Nucleus accumbens (tissue), 56 donors: ENCODE measurements around the gene HSD11B1L.
"Not testable (repeated sequence)": the region's sequence is repeated elsewhere in the genome, so short reads cannot be mapped to it uniquely, and the experiment has no call there.

Source experiments
- DNase-seq, 56 donors: peaks; one replicate each; lab custom pipeline; 2025; lab: John Stamatoyannopoulos, UW

Gene HSD11B1L

GRCh38 chr19:5697890-5698634, 17.2 kb downstream of the HSD11B1L start:
- no peak for DNase-seq

DNA sequence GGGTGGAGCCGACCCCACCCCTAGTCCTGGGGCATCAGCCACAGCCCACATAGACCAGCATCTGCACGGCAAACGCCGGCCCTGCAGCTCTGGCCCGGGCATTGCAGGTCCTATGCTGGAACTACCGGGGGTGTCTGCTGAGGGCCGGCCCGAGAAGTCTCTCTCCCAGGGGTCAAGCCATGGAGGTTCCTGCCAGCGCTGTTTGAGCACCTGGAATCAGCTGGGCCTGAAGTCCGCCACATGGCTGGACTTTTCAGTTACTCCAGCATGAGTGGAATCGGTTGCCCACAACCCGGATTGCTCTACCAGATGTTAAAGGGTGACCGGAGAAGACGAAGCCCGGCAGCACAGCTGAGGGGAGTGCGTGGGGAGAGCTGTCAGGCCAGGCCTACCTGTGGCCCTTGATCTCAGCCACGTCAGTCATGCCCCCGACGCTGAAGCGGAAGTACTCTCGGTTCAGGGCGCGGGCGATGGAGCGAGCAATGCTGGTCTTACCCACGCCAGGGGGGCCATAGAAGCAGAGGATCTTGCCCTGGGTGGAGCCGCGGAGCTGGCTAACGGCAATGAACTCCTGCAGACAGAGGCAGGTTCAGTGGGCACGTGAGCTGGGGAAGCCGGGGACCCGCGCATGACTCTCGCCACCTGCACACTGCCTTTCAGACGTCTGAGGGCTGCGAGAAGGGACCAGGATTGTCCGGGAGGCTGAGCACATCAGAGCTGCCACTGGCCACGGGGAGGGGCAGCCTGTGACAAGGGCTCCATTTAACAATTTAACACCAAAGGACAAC, 18.0 kb downstream of the HSD11B1L start:
- no peak for DNase-seq

DNA sequence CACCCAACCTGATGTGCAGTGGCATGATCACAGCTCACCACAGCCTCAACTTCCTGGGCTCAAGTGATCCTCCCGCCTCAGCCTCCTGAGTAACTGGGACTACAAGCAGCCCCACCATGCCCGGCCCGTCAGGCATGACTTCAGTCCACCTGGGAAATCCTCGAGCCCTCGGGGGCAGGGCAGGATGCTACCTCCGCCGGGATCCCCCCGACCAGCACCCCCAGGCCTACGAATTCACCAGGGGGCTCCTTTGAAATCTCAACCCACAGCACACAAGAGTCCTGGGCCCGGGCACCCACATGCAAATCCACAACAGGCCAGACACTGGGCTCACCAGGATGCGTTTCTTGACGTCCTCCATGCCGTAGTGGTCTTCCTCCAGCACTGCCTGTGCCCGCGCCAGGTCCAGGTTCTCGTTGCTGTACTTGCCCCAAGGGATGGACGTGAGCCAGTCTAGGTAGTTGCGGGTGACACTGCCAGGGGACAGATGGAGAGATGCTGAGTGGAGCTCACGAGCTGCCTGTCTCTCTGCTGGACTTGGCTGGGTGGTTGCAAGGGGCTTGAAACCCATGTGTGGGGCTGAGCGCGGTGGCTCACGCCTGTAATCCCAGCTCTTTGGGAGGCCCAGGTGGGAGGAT, 19.7 kb downstream of the HSD11B1L start:
- DNase-seq: no peak

- not testable (repeated sequence) for DNase-seq
Measured at GRCh38 chr19:5702053-5702410, 21.2 kb downstream of the HSD11B1L start.

GRCh38 chr19:5703819-5704818, 23.3 kb downstream of the HSD11B1L start:
- no peak for DNase-seq

- DNase-seq: no peak
Measured at GRCh38 chr19:5705552-5705951, 24.7 kb downstream of the HSD11B1L start.

GRCh38 chr19:5706876-5707573, 26.2 kb downstream of the HSD11B1L start:
- no peak for DNase-seq

- no peak for DNase-seq
Measured at GRCh38 chr19:5707576-5708575, 27.0 kb downstream of the HSD11B1L start.

DNA sequence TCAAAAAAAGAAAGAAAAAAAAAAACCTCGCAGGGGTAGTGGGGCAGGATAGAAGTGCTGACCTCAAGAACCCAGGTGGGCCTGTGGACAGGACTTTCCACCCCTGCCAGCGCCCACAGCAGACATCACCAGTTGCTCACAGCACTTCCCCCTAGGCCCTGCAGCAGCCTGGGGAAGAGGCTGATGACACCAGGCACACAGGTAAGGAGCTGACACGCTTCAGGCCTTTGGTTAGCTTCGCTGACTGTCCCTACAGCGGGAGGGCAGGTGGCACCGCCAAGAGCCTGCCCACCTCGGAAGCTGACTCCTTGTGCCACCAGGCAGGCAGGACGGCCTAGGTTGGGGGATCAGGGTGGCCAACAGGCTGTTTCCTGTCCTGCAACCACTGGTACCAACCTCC, 30.2 kb downstream of the HSD11B1L start:
- DNase-seq: no peak

DNA sequence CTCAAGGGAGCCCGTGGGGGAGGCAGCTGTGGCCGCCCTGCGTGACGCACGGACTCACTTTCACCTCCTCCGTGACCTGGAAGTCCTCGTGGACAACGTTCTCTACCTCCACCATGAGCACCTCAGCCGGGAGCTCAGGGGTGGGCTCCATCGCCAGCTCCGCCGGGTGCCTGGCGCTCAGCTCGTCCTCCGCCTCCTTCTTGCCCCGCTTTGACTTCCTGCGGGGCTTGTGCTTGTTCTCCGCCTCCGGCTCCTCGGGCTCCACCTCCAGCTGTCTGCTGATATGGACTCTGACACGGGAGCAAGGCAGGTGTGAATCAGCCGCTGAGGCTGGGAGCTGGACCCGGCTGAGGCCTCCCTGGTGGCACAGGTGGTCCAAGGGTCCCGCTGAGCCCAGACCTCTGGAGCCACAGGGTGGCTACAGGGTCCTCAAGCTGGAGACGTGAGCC, 30.9 kb downstream of the HSD11B1L start:
- no peak for DNase-seq

- DNase-seq: no peak
Measured at GRCh38 chr19:5713228-5713627, 32.4 kb downstream of the HSD11B1L start.

DNA sequence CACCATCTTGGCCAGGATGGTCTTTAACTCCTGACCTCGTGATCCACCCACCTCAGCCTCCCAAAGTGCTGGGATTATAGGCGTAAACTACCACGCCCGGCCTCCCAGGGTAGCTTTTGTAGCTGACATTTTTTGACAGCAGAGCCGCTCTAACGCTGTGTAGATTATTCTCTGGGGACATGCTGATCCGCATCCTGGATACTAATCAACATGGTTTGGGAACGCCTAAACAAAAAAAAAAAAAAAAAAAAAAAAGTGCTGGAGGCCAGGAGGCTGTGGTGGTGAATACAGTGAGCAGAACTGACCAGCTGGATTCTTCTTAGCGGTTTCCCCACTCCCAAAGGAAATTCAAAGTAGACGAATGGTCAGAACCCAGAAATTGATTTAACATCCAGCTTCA, 34.0 kb downstream of the HSD11B1L start:
- no peak for DNase-seq

DNA sequence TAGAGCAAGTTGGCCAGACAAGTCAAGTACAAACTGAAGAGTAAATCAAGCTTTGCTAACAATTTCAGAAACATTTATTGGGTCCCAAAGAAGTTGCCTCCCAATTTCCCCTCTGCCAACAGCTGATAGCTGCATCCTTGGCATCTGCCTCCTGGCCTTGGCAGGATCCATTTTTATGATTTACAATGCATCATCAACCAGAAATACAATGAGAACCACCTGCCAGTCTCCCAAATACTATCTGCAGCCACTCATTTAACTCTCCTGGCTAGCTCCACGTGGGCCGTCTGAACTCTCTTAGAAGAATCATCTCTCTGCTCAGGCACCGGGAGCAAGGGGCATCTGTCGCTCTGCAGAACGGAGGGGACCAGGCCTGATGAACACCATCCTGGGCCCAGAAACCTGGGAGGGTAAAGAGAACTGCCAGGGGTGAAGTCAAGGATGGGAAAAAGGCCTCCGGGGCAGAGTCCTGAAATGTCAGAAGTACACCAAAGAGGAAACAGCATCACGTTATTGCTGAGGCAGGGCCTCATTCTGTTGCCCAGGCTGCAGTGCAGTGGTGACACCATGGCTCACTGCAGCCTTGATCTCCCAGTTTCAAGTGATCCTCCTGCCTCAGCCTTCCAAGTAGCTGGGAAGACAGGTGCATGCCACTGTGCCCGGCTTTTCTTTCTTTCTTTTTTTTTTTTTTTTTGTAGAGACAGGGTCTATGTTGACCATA, 36.5 kb downstream of the HSD11B1L start:
- DNase-seq: no peak

- no peak for DNase-seq
Measured at GRCh38 chr19:5718037-5718578, 37.3 kb downstream of the HSD11B1L start.

GRCh38 chr19:5718579-5719273, 37.9 kb downstream of the HSD11B1L start:
- no peak for DNase-seq

GRCh38 chr19:5719274-5719960, 38.6 kb downstream of the HSD11B1L start:
- peak in 2 of 56 donors; percentile 17 to 45 for DNase-seq
